OCI-LY1 (cell line): ENCODE measurements around the gene PYGO2.

Experiments
- H2AFZ ChIP-seq: fragments of 200-600 bp; sonication (generic), shearing (Covaris generic); 2 replicates; pipeline ENCODE4 v1.6.0; 2014; ENCODE audit warnings: antibody characterized with exemption, mild to moderate bottlenecking, low read length
- H3F3A ChIP-seq: fragments of 200-600 bp; sonication (generic), shearing (Covaris generic); 2 replicates; pipeline ENCODE4 v1.6.0; 2014; ENCODE audit warnings: mild to moderate bottlenecking, antibody characterized with exemption, low read length, moderate library complexity; ENCODE audit not compliant: insufficient read depth
- H3K27ac ChIP-seq: fragments of 200-600 bp; sonication (generic); 2 replicates; pipeline ENCODE4 v1.5.1; 2014; ENCODE audit warnings: low read length, mixed run types, mild to moderate bottlenecking, low read depth; ENCODE audit not compliant: poor library complexity, severe bottlenecking
- H3K27me3 ChIP-seq: fragments of 200-600 bp; sonication (generic); 2 replicates; pipeline ENCODE4 v1.6.0; 2014; ENCODE audit warnings: antibody characterized with exemption, mild to moderate bottlenecking, low read length, moderate library complexity; ENCODE audit not compliant: insufficient read depth
- H3K36me3 ChIP-seq: fragments of 200-600 bp; sonication (generic); 2 replicates; pipeline ENCODE4 v1.6.1; 2014; ENCODE audit warnings: mild to moderate bottlenecking, antibody characterized with exemption, low read length, moderate library complexity, mixed read lengths; ENCODE audit not compliant: insufficient read depth
- H3K4me1 ChIP-seq: fragments of 200-600 bp; sonication (generic); 2 replicates; pipeline ENCODE4 v1.5.1; 2014; ENCODE audit warnings: mild to moderate bottlenecking, low read length, moderate library complexity; ENCODE audit not compliant: insufficient read depth, severe bottlenecking
- H3K4me2 ChIP-seq: fragments of 200-600 bp; sonication (generic), shearing (Covaris generic); 2 replicates; pipeline ENCODE4 v1.6.1; 2014; ENCODE audit warnings: low read length
- H3K4me3 ChIP-seq: fragments of 200-600 bp; sonication (generic); 2 replicates; pipeline ENCODE4 v1.5.1; 2014; ENCODE audit warnings: low read length, low read depth, mild to moderate bottlenecking, mixed read lengths; ENCODE audit not compliant: poor library complexity, severe bottlenecking
- H3K79me2 ChIP-seq: fragments of 200-600 bp; shearing (Covaris generic); 2 replicates; pipeline ENCODE4 v1.6.1; 2016; ENCODE audit warnings: mixed run types, low read length, mixed read lengths; ENCODE audit not compliant: insufficient read depth
- H3K9ac ChIP-seq: fragments of 200-600 bp; sonication (generic), shearing (Covaris generic); 2 replicates; pipeline ENCODE4 v1.6.1; 2014; ENCODE audit warnings: mild to moderate bottlenecking, low read length, mixed read lengths
- H3K9me2 ChIP-seq: fragments of 200-600 bp; sonication (generic), shearing (Covaris generic); 2 replicates; pipeline ENCODE4 v1.6.1; 2014; ENCODE audit warnings: low read depth, mild to moderate bottlenecking, low read length, mixed read lengths
- H3K9me3 ChIP-seq: fragments of 200-600 bp; shearing (Covaris generic); 2 replicates; pipeline ENCODE4 v1.6.1; 2014; ENCODE audit warnings: low read length, mixed read lengths
- H4K20me1 ChIP-seq: fragments of 200-600 bp; sonication (generic), shearing (Covaris generic); 2 replicates; pipeline ENCODE4 v1.6.0; 2016; ENCODE audit warnings: mild to moderate bottlenecking, low read length; ENCODE audit not compliant: insufficient read depth
- EZH2 ChIP-seq: fragments of 200-600 bp; sonication (generic), shearing (Covaris generic); IDR thresholded peaks from 2 replicates; pipeline ENCODE4 v1.8.0; 2017; ENCODE audit warnings: borderline replicate concordance, mixed run types, mild to moderate bottlenecking, antibody characterized with exemption, low read length, moderate library complexity, mixed read lengths
- TF ChIP-seq, protein P1 (sequence below): fragments of 200-600 bp; sonication (generic), shearing (Covaris generic); IDR thresholded peaks from 2 replicates; pipeline ENCODE4 v1.5.1; 2017; ENCODE audit warnings: mild to moderate bottlenecking, antibody characterized with exemption, low read length, moderate library complexity, mixed read lengths

The PYGO2 gene

DNA sequence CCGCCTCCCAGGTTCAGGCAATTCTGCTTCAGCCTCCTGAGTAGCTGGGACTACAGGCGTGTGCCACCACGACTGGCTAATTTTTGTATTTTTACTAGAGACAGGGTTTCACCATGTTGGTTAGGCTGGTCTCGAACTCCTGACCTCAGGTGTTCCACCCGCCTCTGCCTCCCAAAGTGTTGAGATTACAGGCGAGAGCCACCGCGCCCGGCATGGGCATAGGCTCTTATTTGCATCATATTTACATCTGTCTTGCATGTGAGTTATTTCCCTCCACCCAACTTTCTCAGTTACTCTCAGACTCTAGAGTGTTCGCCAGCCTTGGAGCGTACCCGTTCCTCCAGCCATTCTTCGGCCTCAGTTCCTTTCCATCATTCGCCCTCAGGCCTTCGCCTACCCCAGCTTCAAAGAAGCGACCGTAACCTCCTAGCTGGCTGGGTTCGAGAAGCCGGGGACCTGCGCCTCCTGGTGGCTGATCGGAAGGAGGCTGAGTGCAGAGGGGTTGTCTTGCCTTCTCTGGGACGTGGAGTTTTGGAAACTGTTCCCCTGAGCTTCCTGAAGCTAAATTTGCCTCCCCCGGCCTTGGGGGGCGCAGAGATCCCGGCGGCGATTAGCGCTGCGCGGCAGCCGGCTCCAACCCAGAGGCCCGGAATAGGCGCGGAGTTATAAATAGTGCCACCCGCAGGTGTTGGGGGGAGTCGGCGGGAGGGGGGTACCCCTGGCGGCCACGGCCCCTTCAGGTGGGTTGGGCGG, 37.4 kb upstream of the PYGO2 start:
- peaks cover 32% of the 10 kb centered on the region for H3K4me1 ChIP-seq
- peak overlapping the region; percentile 60; the same call in 1 of the 2 replicates for H3K9ac ChIP-seq
- H3F3A ChIP-seq: no peaks in the 10 kb centered on the region
- H4K20me1 ChIP-seq: no peaks in the 10 kb centered on the region
- H3K4me2 ChIP-seq: peak overlapping the region; percentile 87
- peak overlapping the region; percentile 91 for H3K27ac ChIP-seq
- no peaks in the 10 kb centered on the region for H3K9me2 ChIP-seq
- no peaks in the 10 kb centered on the region for H3K79me2 ChIP-seq
- H3K9me3 ChIP-seq: no peaks in the 10 kb centered on the region
- no peak for TF ChIP-seq EZH2
- TF ChIP-seq, protein P1, sequence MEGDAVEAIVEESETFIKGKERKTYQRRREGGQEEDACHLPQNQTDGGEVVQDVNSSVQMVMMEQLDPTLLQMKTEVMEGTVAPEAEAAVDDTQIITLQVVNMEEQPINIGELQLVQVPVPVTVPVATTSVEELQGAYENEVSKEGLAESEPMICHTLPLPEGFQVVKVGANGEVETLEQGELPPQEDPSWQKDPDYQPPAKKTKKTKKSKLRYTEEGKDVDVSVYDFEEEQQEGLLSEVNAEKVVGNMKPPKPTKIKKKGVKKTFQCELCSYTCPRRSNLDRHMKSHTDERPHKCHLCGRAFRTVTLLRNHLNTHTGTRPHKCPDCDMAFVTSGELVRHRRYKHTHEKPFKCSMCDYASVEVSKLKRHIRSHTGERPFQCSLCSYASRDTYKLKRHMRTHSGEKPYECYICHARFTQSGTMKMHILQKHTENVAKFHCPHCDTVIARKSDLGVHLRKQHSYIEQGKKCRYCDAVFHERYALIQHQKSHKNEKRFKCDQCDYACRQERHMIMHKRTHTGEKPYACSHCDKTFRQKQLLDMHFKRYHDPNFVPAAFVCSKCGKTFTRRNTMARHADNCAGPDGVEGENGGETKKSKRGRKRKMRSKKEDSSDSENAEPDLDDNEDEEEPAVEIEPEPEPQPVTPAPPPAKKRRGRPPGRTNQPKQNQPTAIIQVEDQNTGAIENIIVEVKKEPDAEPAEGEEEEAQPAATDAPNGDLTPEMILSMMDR: peak; percentile 99
- H3K4me3 ChIP-seq: peak overlapping the region; percentile 58
- no peaks in the 10 kb centered on the region for H3K36me3 ChIP-seq
- H2AFZ ChIP-seq: no peak overlapping the region
- no peaks in the 10 kb centered on the region for H3K27me3 ChIP-seq

GRCh38 chr1:154998201-154998780, 36.7 kb upstream of the PYGO2 start:
- H3F3A ChIP-seq: no peaks in the 10 kb centered on the region
- H3K4me3 ChIP-seq: no peak overlapping the region
- H3K27ac ChIP-seq: no peak overlapping the region
- peaks cover 26% of the 10 kb centered on the region for H3K4me1 ChIP-seq
- TF ChIP-seq, protein P1: peak; percentile 63
- TF ChIP-seq EZH2: no peak
- no peaks in the 10 kb centered on the region for H3K27me3 ChIP-seq
- no peak overlapping the region for H2AFZ ChIP-seq
- no peaks in the 10 kb centered on the region for H3K9me3 ChIP-seq
- H3K79me2 ChIP-seq: no peaks in the 10 kb centered on the region
- H3K4me2 ChIP-seq: no peak overlapping the region; the same call in 1 of the 2 replicates
- H3K36me3 ChIP-seq: no peaks in the 10 kb centered on the region
- H4K20me1 ChIP-seq: no peaks in the 10 kb centered on the region
- no peaks in the 10 kb centered on the region for H3K9me2 ChIP-seq
- no peak overlapping the region for H3K9ac ChIP-seq

DNA sequence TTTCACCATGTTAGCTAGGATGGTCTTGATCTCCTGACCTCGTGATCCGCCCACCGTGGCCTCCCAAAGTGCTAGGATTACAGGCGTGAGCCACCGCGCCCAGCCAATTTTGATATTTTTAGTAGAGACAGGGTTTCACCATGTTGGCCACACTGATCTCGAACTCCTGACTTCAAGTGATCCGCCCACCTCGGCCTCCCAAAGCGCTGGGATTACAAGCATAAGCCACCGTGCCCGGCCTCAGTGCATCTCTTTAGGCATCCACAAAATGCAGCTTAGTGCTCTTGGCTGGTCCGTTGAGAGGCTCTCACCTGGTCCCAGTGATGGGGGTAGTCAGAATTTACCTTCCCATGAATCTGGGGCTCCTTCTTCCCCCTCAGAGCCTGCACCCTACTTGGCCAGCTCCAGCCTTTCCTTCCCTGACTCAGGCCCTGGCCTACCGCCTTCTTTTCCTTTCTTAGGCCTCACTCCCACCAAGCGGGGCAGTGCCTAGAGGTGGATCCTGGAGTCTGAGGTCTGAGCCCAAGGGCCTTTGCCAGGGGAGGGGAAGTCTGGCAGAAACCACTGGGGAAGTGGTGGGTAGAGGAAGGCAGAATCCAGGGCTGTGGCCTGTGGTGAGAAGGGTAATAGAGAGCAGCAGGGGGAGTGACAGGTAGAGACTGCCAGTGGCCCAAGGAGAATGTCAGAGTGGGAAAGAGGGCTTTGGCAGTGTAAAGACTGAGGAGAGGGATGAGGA, 35.6 kb upstream of the PYGO2 start:
- no peak overlapping the region for H3K9ac ChIP-seq
- no peaks in the 10 kb centered on the region for H3K79me2 ChIP-seq
- no peaks in the 10 kb centered on the region for H4K20me1 ChIP-seq
- peaks cover 3% of the 10 kb centered on the region; the same call in 1 of the 2 replicates for H3K36me3 ChIP-seq
- H3K27me3 ChIP-seq: no peaks in the 10 kb centered on the region
- TF ChIP-seq EZH2: no peak
- TF ChIP-seq, protein P1: no peak
- no peaks in the 10 kb centered on the region for H3K9me3 ChIP-seq
- no peaks in the 10 kb centered on the region for H3K9me2 ChIP-seq
- no peak overlapping the region for H3K27ac ChIP-seq
- no peak overlapping the region for H3K4me2 ChIP-seq
- no peak overlapping the region for H3K4me3 ChIP-seq
- peaks cover 26% of the 10 kb centered on the region for H3K4me1 ChIP-seq
- no peaks in the 10 kb centered on the region for H3F3A ChIP-seq
- H2AFZ ChIP-seq: no peak overlapping the region
